Right renal cortex interstitium (tissue), 3 donors: ENCODE results near the gene MAD1L1. TPM values are rescaled to one million over a fixed set of nuclear protein-coding genes. Genes with fewer than 3 reads are reported as not detected.
A peak's percentile ranks its signal among the peaks of the same experiment; 100 is the strongest.
"Not testable (repeated sequence)": the region's sequence is repeated elsewhere in the genome, so short reads cannot be mapped to it uniquely, and the experiment has no call there.

Experiments
- DNase-seq, 3 donors: peaks; one replicate each; pipeline ENCODE4 v3.0.0-alpha.2; 2013; ENCODE audit warnings: low read depth in 3 of 3, low spot score in 2 of 3
- polyA plus RNA-seq, 3 donors: library from polyadenylated mRNA; unstranded; fragments of 120-200 nt; gene quantifications; one replicate each; pipeline ENCODE4 v1.2.1, GENCODE V29; 2013; ENCODE audit not compliant: insufficient read length in 3 of 3

The MAD1L1 gene
- polyA plus RNA-seq: 10 to 100 TPM; 22.9 to 26.0 (median 25.1) TPM

GRCh38 chr7:2232766-2233520 lies at the start of gene MAD1L1:
Gene MAD1L1 (minus strand): TSS chr7:2232945. CDS start chr7:2230133, 2,812 bp downstream.
- peak; percentile 57 to 85 (median 79) for DNase-seq

GRCh38 chr7:2282185-2282751 lies 49.5 kb upstream of the MAD1L1 start:
- peak in 1 of 3 donors; percentile 58 for DNase-seq

GRCh38 chr7:2281541-2281940 lies 48.8 kb upstream of the MAD1L1 start:
- no peak for DNase-seq

GRCh38 chr7:2280424-2280823 lies 47.7 kb upstream of the MAD1L1 start:
- no peak for DNase-seq

GRCh38 chr7:2279896-2280295 lies 47.2 kb upstream of the MAD1L1 start:
- DNase-seq: no peak

- DNase-seq: no peak
Observed at GRCh38 chr7:2278026-2278425, 45.3 kb upstream of the MAD1L1 start.

- no peak for DNase-seq
Observed at GRCh38 chr7:2276107-2276506, 43.4 kb upstream of the MAD1L1 start.

- no peak for DNase-seq
Observed at GRCh38 chr7:2275101-2275500, 42.4 kb upstream of the MAD1L1 start.

- no peak for DNase-seq
Observed at GRCh38 chr7:2274666-2275065, 41.9 kb upstream of the MAD1L1 start.

GRCh38 chr7:2273866-2274265 lies 41.1 kb upstream of the MAD1L1 start:
- DNase-seq: no peak

GRCh38 chr7:2272031-2272430 lies 39.3 kb upstream of the MAD1L1 start:
- DNase-seq: no peak

- no peak for DNase-seq
Observed at GRCh38 chr7:2271273-2272026, 38.7 kb upstream of the MAD1L1 start.

- DNase-seq: no peak
Observed at GRCh38 chr7:2270495-2270894, 37.8 kb upstream of the MAD1L1 start.

- no peak for DNase-seq
Observed at GRCh38 chr7:2269991-2270460, 37.3 kb upstream of the MAD1L1 start.

GRCh38 chr7:2269089-2269990 lies 36.6 kb upstream of the MAD1L1 start:
- not testable (repeated sequence) for DNase-seq

GRCh38 chr7:2266911-2267310 lies 34.2 kb upstream of the MAD1L1 start:
- DNase-seq: no peak

GRCh38 chr7:2264158-2264557 lies 31.4 kb upstream of the MAD1L1 start:
- DNase-seq: no peak

- DNase-seq: no peak
Observed at GRCh38 chr7:2263176-2263575, 30.4 kb upstream of the MAD1L1 start.

- no peak for DNase-seq
Observed at GRCh38 chr7:2261611-2262010, 28.9 kb upstream of the MAD1L1 start.

GRCh38 chr7:2260820-2261219 lies 28.1 kb upstream of the MAD1L1 start:
- no peak for DNase-seq
